PFSK-1 (cell line): Measurements from ENCODE around the gene ZFAND3.

Source experiments
- FOXP2 ChIP-seq: optimal IDR thresholded peaks from 2 replicates; pipeline ENCODE3; 2011; ENCODE audit warnings: borderline replicate concordance, control low read depth, inconsistent platforms; ENCODE audit not compliant: insufficient read depth; ENCODE audit errors: extremely low read length, extremely low read depth
- POLR2AphosphoS5 ChIP-seq: IDR thresholded peaks from 2 replicates; pipeline ENCODE4 v1.6.1; 2012; ENCODE audit warnings: low read depth, mild to moderate bottlenecking, control low read depth, low read length, moderate library complexity
- REST ChIP-seq, 2 experiments: IDR thresholded peaks; 2 replicates each; pipeline versions ENCODE4 v1.6.1 to v1.8.0; 2011 to 2012; ENCODE audit warnings: low read depth in 2 of 2, low read length in 2 of 2, control low read depth in 1 of 2, inconsistent platforms in 1 of 2, mild to moderate bottlenecking in 1 of 2, moderate library complexity in 1 of 2; ENCODE audit not compliant: insufficient read depth in 1 of 2
- SIN3A ChIP-seq: IDR thresholded peaks from 2 replicates; pipeline ENCODE4 v1.6.1; 2012; ENCODE audit warnings: mild to moderate bottlenecking, low read length, moderate library complexity, borderline replicate concordance; ENCODE audit not compliant: insufficient read depth
- TAF1 ChIP-seq: IDR thresholded peaks from 2 replicates; pipeline ENCODE4 v1.6.1; 2012; ENCODE audit warnings: low read length, control low read depth, borderline replicate concordance; ENCODE audit not compliant: insufficient read depth

The ZFAND3 gene

GRCh38 chr6:37851997-37852524 lies 32.5 kb downstream of the ZFAND3 start:
- TF ChIP-seq TAF1, result no peak
- TF ChIP-seq FOXP2, result no peak
- TF ChIP-seq REST (IDR thresholded peaks at IDR 0.05; ENCODE audit: insufficient read depth in 1 of 2, low read depth in 2 of 2, low read length in 2 of 2), result no peak
- no peak for TF ChIP-seq SIN3A
- no peak for TF ChIP-seq POLR2AphosphoS5

- TF ChIP-seq REST (IDR thresholded peaks at IDR 0.05; ENCODE audit: insufficient read depth in 1 of 2, low read depth in 2 of 2, low read length in 2 of 2), result no peak
Observed at GRCh38 chr6:37856285-37856684, 36.8 kb downstream of the ZFAND3 start.

- TF ChIP-seq REST (IDR thresholded peaks at IDR 0.05; ENCODE audit: insufficient read depth in 1 of 2, low read depth in 2 of 2, low read length in 2 of 2) (no peak), SIN3A (no peak), TAF1 (no peak), POLR2AphosphoS5 (no peak), FOXP2 (no peak)
Observed at GRCh38 chr6:37858363-37858762, 38.8 kb downstream of the ZFAND3 start.

GRCh38 chr6:37860226-37860839 lies 40.8 kb downstream of the ZFAND3 start:
- TF ChIP-seq FOXP2 (no peak), SIN3A (no peak), POLR2AphosphoS5 (no peak), REST (IDR thresholded peaks at IDR 0.05; ENCODE audit: insufficient read depth in 1 of 2, low read depth in 2 of 2, low read length in 2 of 2) (no peak), TAF1 (no peak)

DNA sequence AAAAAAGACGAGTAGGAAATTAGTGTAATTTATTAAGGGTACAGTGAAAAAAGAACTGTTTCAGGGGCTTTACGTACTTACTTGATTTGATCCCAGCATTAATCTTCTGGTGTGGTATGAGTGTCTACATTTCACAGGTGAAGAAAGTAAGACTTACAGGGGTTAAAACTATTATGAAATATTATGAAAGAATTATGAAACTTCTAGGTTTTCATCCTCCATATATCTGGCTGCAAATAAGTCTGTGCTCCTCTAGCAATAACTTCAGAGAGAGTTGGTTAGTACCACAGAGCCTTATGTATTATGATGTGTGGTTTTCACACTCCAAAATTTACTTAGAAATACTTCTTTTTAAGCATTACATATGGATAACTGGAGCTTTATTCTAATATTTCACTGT lies 41.9 kb downstream of the ZFAND3 start:
- TF ChIP-seq TAF1 (no peak), REST (IDR thresholded peaks at IDR 0.05; ENCODE audit: insufficient read depth in 1 of 2, low read depth in 2 of 2, low read length in 2 of 2) (no peak), FOXP2 (no peak), SIN3A (no peak), POLR2AphosphoS5 (no peak)
